Liver (tissue), 9 donors: ENCODE data around the gene ATP6AP1. TPM values are rescaled to one million over a fixed set of nuclear protein-coding genes. Genes with fewer than 3 reads are reported as not detected.

ENCODE experiments used
- DNase-seq: peaks from one replicate; pipeline ENCODE4 v3.0.0-alpha.2; 2017; ENCODE audit warnings: low spot score
- H3K27ac ChIP-seq, 2 donors: one replicate each; pipeline ENCODE4 v1.7.0; 2013; ENCODE audit warnings: inconsistent platforms in 2 of 2, low read length in 2 of 2, control low read depth in 1 of 2, low read depth in 1 of 2, mild to moderate bottlenecking in 1 of 2
- H3K27me3 ChIP-seq, 4 donors: one replicate each; pipeline versions ENCODE4 v1.6.1 to v1.7.0; 2013; ENCODE audit warnings: low read length in 3 of 4, inconsistent platforms in 1 of 4, mild to moderate bottlenecking in 1 of 4, moderate library complexity in 1 of 4; ENCODE audit not compliant: control insufficient read depth in 4 of 4, insufficient read depth in 4 of 4
- H3K36me3 ChIP-seq, 4 donors: one replicate each; pipeline versions ENCODE4 v1.6.1 to v1.7.0; 2013; ENCODE audit warnings: low read length in 3 of 4, mild to moderate bottlenecking in 3 of 4, low read depth in 1 of 4, moderate library complexity in 1 of 4; ENCODE audit not compliant: control insufficient read depth in 4 of 4, insufficient read depth in 3 of 4
- H3K4me1 ChIP-seq, 4 donors: one replicate each; pipeline versions ENCODE4 v1.6.1 to v1.7.0; 2013; ENCODE audit warnings: low read length in 3 of 4, mild to moderate bottlenecking in 3 of 4, moderate library complexity in 1 of 4; ENCODE audit not compliant: control insufficient read depth in 4 of 4, insufficient read depth in 4 of 4
- H3K4me3 ChIP-seq, 3 donors: one replicate each; pipeline versions ENCODE4 v1.6.1 to v1.7.0; 2013; ENCODE audit warnings: low read length in 3 of 3, control low read depth in 1 of 3, low read depth in 1 of 3, mild to moderate bottlenecking in 1 of 3
- H3K9ac ChIP-seq, 2 donors: one replicate each; pipeline ENCODE4 v1.7.0; 2013; ENCODE audit warnings: low read length in 2 of 2, mild to moderate bottlenecking in 2 of 2, moderate library complexity in 2 of 2, control low read depth in 1 of 2, low read depth in 1 of 2
- H3K9me3 ChIP-seq, 4 donors: one replicate each; pipeline versions ENCODE4 v1.6.1 to v1.7.0; 2013; ENCODE audit warnings: low read length in 3 of 4; ENCODE audit not compliant: control insufficient read depth in 4 of 4
- CTCF ChIP-seq: fragments of 150-350 bp; IDR thresholded peaks from 2 replicates; pipeline ENCODE4 v1.5.1; 2017; ENCODE audit warnings: improper control_type of control experiment, low read depth, low read length; ENCODE audit not compliant: missing input control
- EGR1 ChIP-seq, 2 donors: IDR thresholded peaks; 2 replicates each; pipeline ENCODE4 v1.6.1; 2016 to 2018; ENCODE audit warnings: antibody characterized with exemption in 2 of 2, low read depth in 2 of 2
- FOXA1 ChIP-seq: IDR thresholded peaks from 2 replicates; pipeline ENCODE4 v1.6.1; 2016; ENCODE audit warnings: antibody characterized with exemption
- FOXA2 ChIP-seq: IDR thresholded peaks from 2 replicates; pipeline ENCODE4 v1.6.1; 2016; ENCODE audit warnings: antibody characterized with exemption
- GABPA ChIP-seq, 2 donors: IDR thresholded peaks in 1 of 2; conservative IDR thresholded peaks in 1 of 2; 2 replicates each; pipeline ENCODE4 v1.6.1; 2016; ENCODE audit warnings: antibody characterized with exemption in 2 of 2, mild to moderate bottlenecking in 1 of 2, moderate library complexity in 1 of 2
- HNF4A ChIP-seq, 2 donors: conservative IDR thresholded peaks; 2 replicates each; pipeline ENCODE4 v1.6.1; 2016; ENCODE audit warnings: antibody characterized with exemption in 2 of 2, mild to moderate bottlenecking in 2 of 2
- HNF4G ChIP-seq: IDR thresholded peaks from 2 replicates; pipeline ENCODE4 v1.6.1; 2016; ENCODE audit warnings: antibody characterized with exemption
- JUND ChIP-seq, 2 donors: IDR thresholded peaks; 2 replicates each; pipeline ENCODE4 v1.6.1; 2016; ENCODE audit warnings: antibody characterized with exemption in 2 of 2
- NR2F2 ChIP-seq: IDR thresholded peaks from 2 replicates; pipeline ENCODE4 v1.6.1; 2016; ENCODE audit warnings: antibody characterized with exemption
- RAD21 ChIP-seq, 2 donors: IDR thresholded peaks; 2 replicates each; pipeline ENCODE4 v1.6.1; 2016; ENCODE audit warnings: antibody characterized with exemption in 2 of 2, mild to moderate bottlenecking in 2 of 2
- REST ChIP-seq: IDR thresholded peaks from 2 replicates; pipeline ENCODE4 v1.6.1; 2016; ENCODE audit warnings: antibody characterized with exemption, mild to moderate bottlenecking
- RXRA ChIP-seq, 2 donors: IDR thresholded peaks; 2 replicates each; pipeline ENCODE4 v1.6.1; 2017 to 2018; ENCODE audit warnings: antibody characterized with exemption in 2 of 2, mild to moderate bottlenecking in 1 of 2
- SP1 ChIP-seq: IDR thresholded peaks from 2 replicates; pipeline ENCODE4 v1.6.1; 2018; ENCODE audit warnings: antibody characterized with exemption, mild to moderate bottlenecking
- TAF1 ChIP-seq: conservative IDR thresholded peaks from 2 replicates; pipeline ENCODE4 v1.6.1; 2016; ENCODE audit warnings: antibody characterized with exemption, mild to moderate bottlenecking
- YY1 ChIP-seq: IDR thresholded peaks from 2 replicates; pipeline ENCODE4 v1.6.1; 2016; ENCODE audit warnings: antibody characterized with exemption, mild to moderate bottlenecking
- ZBTB33 ChIP-seq: IDR thresholded peaks from 2 replicates; pipeline ENCODE4 v1.6.1; 2016; ENCODE audit warnings: antibody characterized with exemption
- WGBS: extraction: QIAGEN DNeasy Blood & Tissue Kit; methylation state at CpG from one replicate; pipeline ENCODE4 v1.1.7; 2013; 5-methylcytosine and 5-hydroxymethylcytosine counted together
- polyA plus RNA-seq, 2 donors: library from polyadenylated mRNA; stranded (reverse) in 1 of 2; unstranded in 1 of 2; fragments of 200-250 nt in 1 of 2; fragments of >200 nt in 1 of 2; fragmentation: Nextera tagmentation in 1 of 2; extraction: Ambion mirVana in 1 of 2; gene quantifications; one replicate each; pipeline versions ENCODE4 v1.2.1 to v1.2.3, GENCODE V29; 2013 to 2015
- total RNA-seq, 2 donors: library from RNA; depleted of rRNA; stranded (reverse); fragments of >200 nt; gene quantifications; one replicate each; pipeline ENCODE4 v1.2.3, GENCODE V29; 2014
- TF ChIP-seq, protein P1 (sequence below): IDR thresholded peaks from 2 replicates; pipeline ENCODE4 v1.6.1; 2016; ENCODE audit warnings: antibody characterized with exemption
- TF ChIP-seq, protein P2 (sequence below): IDR thresholded peaks from 2 replicates; pipeline ENCODE4 v1.6.1; 2016; ENCODE audit warnings: antibody characterized with exemption
- donor health status: healthy.
- donor health status: healthy.
- donor health status: healthy.
- donor health status: healthy.
- donor health status: healthy.

ATP6AP1 gene
- total and polyA plus RNA-seq, 4 donors, result 35.2 to 43.3 (median 40.8) TPM

- DNase-seq, result peak; percentile 46
- H3K4me3 ChIP-seq, result peak within 1 kb of the TSS in 2 of 3 donors; percentile 50 to 74
- no peak for TF ChIP-seq CTCF
- H3K9ac ChIP-seq, result no peak within 1 kb of the TSS
- H3K36me3 ChIP-seq, result no peaks in the 10 kb centered on the region
- peaks cover 0 to 5% (median 0%) of the 10 kb centered on the region in 4 donors for H3K4me1 ChIP-seq
- no peak within 1 kb of the TSS for H3K27ac ChIP-seq
- H3K27me3 ChIP-seq, result no peaks in the 10 kb centered on the region
- WGBS, result 2% methylated on average over 88 of the region's 88 CpGs
- H3K9me3 ChIP-seq, result no peaks in the 10 kb centered on the region
Observed at GRCh38 chrX:154458116-154458953, 29.9 kb downstream of the ATP6AP1 start, which contains the start of gene PLXNA3. Gene PLXNA3 (plus strand): TSS chrX:154458281. CDS start chrX:154460184, 1,903 bp downstream.

GRCh38 chrX:154458954-154459778 lies 30.7 kb downstream of the ATP6AP1 start:
- H3K27ac ChIP-seq, result no peak overlapping the region
- TF ChIP-seq TAF1 (no peak), EGR1 (IDR thresholded peaks at IDR 0.05; ENCODE audit: low read depth in 2 of 2) (no peak), RAD21 (IDR thresholded peaks at IDR 0.05) (no peak), GABPA (IDR thresholded peaks at IDR 0.05 in 1 of 2, conservative IDR thresholded peaks at IDR 0.05 in 1 of 2) (no peak)
- H3K27me3 ChIP-seq, result no peaks in the 10 kb centered on the region
- no peak for DNase-seq
- no peaks in the 10 kb centered on the region for H3K9me3 ChIP-seq
- H3K9ac ChIP-seq, result no peak overlapping the region
- H3K36me3 ChIP-seq, result no peaks in the 10 kb centered on the region
- WGBS, result 58% methylated on average over 15 of the region's 15 CpGs
- H3K4me1 ChIP-seq, result peaks cover 0 to 5% (median 0%) of the 10 kb centered on the region in 4 donors
- peak overlapping the region in 2 of 3 donors; percentile 30 to 74 for H3K4me3 ChIP-seq

- DNase-seq, result no peak
- TF ChIP-seq TAF1 (no peak), HNF4A (conservative IDR thresholded peaks at IDR 0.05) (no peak), JUND (IDR thresholded peaks at IDR 0.05) (no peak), HNF4G (no peak), REST (no peak), NR2F2 (no peak), FOXA2 (no peak), RXRA (IDR thresholded peaks at IDR 0.05) (no peak), YY1 (no peak), FOXA1 (no peak), RAD21 (IDR thresholded peaks at IDR 0.05) (no peak), ZBTB33 (no peak), SP1 (no peak)
- TF ChIP-seq, protein P1, sequence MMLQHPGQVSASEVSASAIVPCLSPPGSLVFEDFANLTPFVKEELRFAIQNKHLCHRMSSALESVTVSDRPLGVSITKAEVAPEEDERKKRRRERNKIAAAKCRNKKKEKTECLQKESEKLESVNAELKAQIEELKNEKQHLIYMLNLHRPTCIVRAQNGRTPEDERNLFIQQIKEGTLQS, result no peak
- TF ChIP-seq, protein P2, sequence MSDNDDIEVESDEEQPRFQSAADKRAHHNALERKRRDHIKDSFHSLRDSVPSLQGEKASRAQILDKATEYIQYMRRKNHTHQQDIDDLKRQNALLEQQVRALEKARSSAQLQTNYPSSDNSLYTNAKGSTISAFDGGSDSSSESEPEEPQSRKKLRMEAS, result no peak
- Histone ChIP-seq H3K4me1 (peaks cover 0 to 5% (median 0%) of the 10 kb centered on the region in 4 donors), H3K27me3 (no peaks in the 10 kb centered on the region), H3K9ac (no peak overlapping the region), H3K9me3 (no peaks in the 10 kb centered on the region), H3K4me3 (no peak overlapping the region), H3K36me3 (no peaks in the 10 kb centered on the region), H3K27ac (no peak overlapping the region)
- WGBS, result 90% methylated on average over 14 of the region's 14 CpGs
Observed at GRCh38 chrX:154459832-154460231, 31.4 kb downstream of the ATP6AP1 start.
